T-helper 2 cell treated with Interferon-gamma antibody and Interleukin-4, amounts not matched to agents 5 μg/mL and 100 μg/mL, for 36 hours (primary cell): ENCODE data around the gene UBE2O.

Experiments
- DNase-seq: peaks from one replicate; pipeline ENCODE4 v3.0.0; 2021; ENCODE audit warnings: low spot score
- H3K27ac Mint-ChIP-seq: one replicate; pipeline ENCODE4 v1.8.0; 2021; ENCODE audit warnings: mild to moderate bottlenecking, mixed read lengths
- H3K27me3 Mint-ChIP-seq: one replicate; pipeline ENCODE4 v1.8.0; 2021; ENCODE audit warnings: low read depth, mixed read lengths
- H3K36me3 Mint-ChIP-seq: one replicate; pipeline ENCODE4 v1.8.0; 2021; ENCODE audit warnings: low read depth, mixed read lengths
- H3K4me1 Mint-ChIP-seq: one replicate; pipeline ENCODE4 v1.8.0; 2021; ENCODE audit warnings: low read depth, mixed read lengths
- H3K4me3 Mint-ChIP-seq: one replicate; pipeline ENCODE4 v1.8.0; 2022; ENCODE audit warnings: mild to moderate bottlenecking, moderate library complexity, mixed read lengths
- H3K9me3 Mint-ChIP-seq: one replicate; pipeline ENCODE4 v1.8.0; 2021; ENCODE audit warnings: mixed read lengths

UBE2O gene

DNA sequence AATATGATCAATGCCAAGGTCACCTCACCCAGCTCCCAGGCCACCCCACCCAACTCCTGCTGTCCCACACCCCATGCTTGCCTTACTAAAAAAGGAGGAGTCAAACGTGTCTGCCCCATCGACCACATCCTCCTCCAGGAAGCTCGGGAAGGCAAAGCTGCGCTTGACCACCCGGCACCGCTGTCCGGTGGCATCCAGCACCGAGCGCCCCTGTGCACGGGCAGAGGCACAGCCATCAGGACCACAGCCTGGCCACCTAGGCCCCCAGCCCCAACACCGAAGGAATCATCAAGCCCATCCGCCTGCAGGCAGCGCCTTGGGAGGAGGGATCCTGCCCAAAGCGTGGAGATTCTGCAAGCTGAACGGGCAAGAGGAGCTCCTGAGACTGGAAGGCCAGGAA is 24.6 kb upstream of the UBE2O start:
- DNase-seq, result no peak
- Mint-ChIP-seq H3K9me3 (no peaks in the 10 kb centered on the region), H3K36me3 (peaks cover 20% of the 10 kb centered on the region), H3K27ac (no peak overlapping the region), H3K4me1 (peaks cover 2% of the 10 kb centered on the region), H3K27me3 (no peaks in the 10 kb centered on the region), H3K4me3 (no peak overlapping the region)

DNA sequence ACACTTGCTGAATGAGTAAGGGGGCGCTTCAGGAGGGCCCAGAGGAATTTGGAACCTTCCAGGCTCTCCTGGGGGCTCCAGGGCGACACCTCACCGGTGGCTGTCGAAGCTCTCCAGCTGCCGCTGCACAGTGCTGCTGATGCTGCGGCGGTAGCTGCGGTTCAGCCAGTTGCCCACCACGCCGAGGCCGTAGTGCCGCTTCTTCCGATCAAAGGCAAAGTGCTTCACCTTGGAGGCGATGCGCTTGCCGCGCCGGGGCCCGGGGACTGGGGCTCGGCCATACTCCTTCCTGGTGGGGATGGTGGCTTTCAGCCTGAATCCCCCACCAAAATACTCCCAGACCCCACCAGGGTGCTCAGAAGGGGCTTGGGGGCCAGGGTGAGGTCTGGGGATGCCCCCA is 23.8 kb upstream of the UBE2O start:
- no peak for DNase-seq
- H3K27ac Mint-ChIP-seq, result no peak overlapping the region
- H3K9me3 Mint-ChIP-seq, result no peaks in the 10 kb centered on the region
- peaks cover 2% of the 10 kb centered on the region for H3K4me1 Mint-ChIP-seq
- no peaks in the 10 kb centered on the region for H3K27me3 Mint-ChIP-seq
- peaks cover 21% of the 10 kb centered on the region for H3K36me3 Mint-ChIP-seq
- H3K4me3 Mint-ChIP-seq, result no peak overlapping the region

DNA sequence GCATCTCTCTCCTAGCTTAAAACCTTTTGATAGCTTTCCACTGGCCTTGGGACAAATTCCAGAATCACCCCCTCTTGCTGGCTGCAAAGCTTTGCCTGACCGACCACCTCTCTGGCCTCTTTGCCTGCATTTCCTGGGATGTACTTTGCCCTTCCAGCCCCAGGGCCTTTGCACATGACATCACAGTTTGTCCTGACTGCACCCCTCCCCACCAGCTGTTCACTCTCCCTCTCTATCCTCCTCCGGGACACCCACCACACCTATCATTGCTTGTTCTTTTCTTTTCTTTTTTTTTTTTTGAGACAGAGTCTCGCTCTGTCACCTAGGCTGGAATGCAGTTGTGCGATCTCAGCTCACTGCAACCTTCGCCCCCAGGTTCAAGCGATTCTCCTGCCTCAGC is 22.4 kb upstream of the UBE2O start:
- no peaks in the 10 kb centered on the region for H3K4me1 Mint-ChIP-seq
- H3K27me3 Mint-ChIP-seq, result no peaks in the 10 kb centered on the region
- H3K4me3 Mint-ChIP-seq, result no peak overlapping the region
- H3K9me3 Mint-ChIP-seq, result no peaks in the 10 kb centered on the region
- no peak overlapping the region for H3K27ac Mint-ChIP-seq
- peaks cover 21% of the 10 kb centered on the region for H3K36me3 Mint-ChIP-seq
- no peak for DNase-seq

- Mint-ChIP-seq H3K4me3 (no peak overlapping the region), H3K36me3 (peaks cover 21% of the 10 kb centered on the region), H3K27ac (no peak overlapping the region), H3K27me3 (no peaks in the 10 kb centered on the region), H3K9me3 (no peaks in the 10 kb centered on the region), H3K4me1 (no peaks in the 10 kb centered on the region)
- no peak for DNase-seq
These were observed 21.9 kb upstream of the UBE2O start for GRCh38 chr17:76474894-76475293.

DNA sequence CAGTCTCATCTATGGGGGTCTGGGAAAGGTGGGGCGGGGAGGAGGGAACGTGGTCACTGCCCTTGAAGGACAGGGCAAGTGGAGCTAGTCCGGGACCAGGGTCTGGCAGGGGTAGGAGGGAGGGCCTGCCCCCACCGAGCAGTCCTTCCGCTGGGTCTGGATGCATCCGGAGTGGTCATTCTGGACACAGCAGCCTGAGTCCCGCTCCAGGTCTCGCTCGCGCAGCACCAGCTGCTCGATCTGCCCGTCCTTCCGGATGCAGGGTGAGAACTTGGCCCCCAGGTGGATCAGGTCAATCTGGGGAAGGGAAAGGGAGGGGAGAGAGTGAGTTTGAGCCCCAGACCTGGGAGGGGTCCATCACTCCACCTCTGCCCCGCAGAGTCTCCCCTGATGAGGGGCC is 21.3 kb upstream of the UBE2O start:
- no peak overlapping the region for H3K27ac Mint-ChIP-seq
- peaks cover 19% of the 10 kb centered on the region for H3K36me3 Mint-ChIP-seq
- H3K27me3 Mint-ChIP-seq, result no peaks in the 10 kb centered on the region

GRCh38 chr17:76473541-76473985 is 20.6 kb upstream of the UBE2O start:
- Mint-ChIP-seq H3K4me3 (no peak overlapping the region), H3K36me3 (peaks cover 19% of the 10 kb centered on the region), H3K27ac (no peak overlapping the region), H3K4me1 (no peaks in the 10 kb centered on the region), H3K27me3 (no peaks in the 10 kb centered on the region), H3K9me3 (no peaks in the 10 kb centered on the region)
- DNase-seq, result no peak

More for the DNA sequence above, 21.3 kb upstream of the UBE2O start:
- no peaks in the 10 kb centered on the region for H3K4me1 Mint-ChIP-seq
- no peaks in the 10 kb centered on the region for H3K9me3 Mint-ChIP-seq
- no peak overlapping the region for H3K4me3 Mint-ChIP-seq
- DNase-seq, result no peak

GRCh38 chr17:76472726-76473125 is 19.8 kb upstream of the UBE2O start:
- Mint-ChIP-seq H3K4me3 (no peak overlapping the region), H3K27ac (no peak overlapping the region), H3K27me3 (no peaks in the 10 kb centered on the region), H3K36me3 (peaks cover 14% of the 10 kb centered on the region), H3K9me3 (no peaks in the 10 kb centered on the region), H3K4me1 (no peaks in the 10 kb centered on the region)
- DNase-seq, result no peak

- Mint-ChIP-seq H3K9me3 (no peaks in the 10 kb centered on the region), H3K27me3 (no peaks in the 10 kb centered on the region), H3K36me3 (peaks cover 14% of the 10 kb centered on the region), H3K27ac (no peak overlapping the region), H3K4me3 (no peak overlapping the region), H3K4me1 (no peaks in the 10 kb centered on the region)
- no peak for DNase-seq
These were observed 19.3 kb upstream of the UBE2O start for GRCh38 chr17:76472258-76472645.

DNA sequence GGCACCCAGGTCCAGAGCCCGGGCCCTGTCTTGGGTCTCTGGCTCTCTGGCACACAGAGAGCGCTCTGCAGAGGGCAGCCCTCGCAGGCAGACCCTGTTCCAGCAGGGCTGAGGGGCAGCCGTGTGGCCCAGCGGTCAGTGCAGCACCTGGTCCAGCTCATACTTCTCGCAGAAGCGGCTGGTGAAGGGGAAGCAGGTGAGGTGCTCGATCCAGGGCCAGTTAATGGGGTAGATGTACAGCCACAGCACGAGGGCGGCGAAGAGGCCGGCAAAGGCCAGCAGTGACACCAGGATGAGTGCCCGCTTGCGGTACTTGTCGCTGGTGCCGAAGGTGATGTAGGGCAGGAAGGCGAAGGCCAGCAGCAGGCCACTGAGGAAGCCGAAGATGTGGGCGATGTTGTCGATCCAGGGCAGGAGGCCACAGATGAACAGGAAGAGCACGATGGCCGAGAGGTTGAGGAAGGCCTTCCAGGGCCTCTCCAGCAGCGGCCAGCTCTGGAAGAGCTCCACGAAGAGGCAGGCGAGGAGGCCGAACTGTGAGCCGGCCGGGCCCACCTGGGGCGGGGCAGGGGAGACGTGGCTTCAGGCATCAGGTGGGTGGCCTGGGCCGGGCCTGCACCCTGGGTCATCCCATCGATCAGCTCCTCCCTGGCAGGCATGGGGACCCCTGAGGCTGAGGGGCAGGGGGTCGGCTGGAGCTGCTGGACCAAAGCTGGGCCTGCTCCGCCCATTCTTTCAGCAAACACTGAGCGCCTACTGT is 18.7 kb upstream of the UBE2O start:
- no peak overlapping the region for H3K27ac Mint-ChIP-seq

GRCh38 chr17:76469991-76470739 is 17.2 kb upstream of the UBE2O start:
- Mint-ChIP-seq H3K27ac (no peak overlapping the region), H3K36me3 (peaks cover 13% of the 10 kb centered on the region)

More for the DNA sequence above, 18.7 kb upstream of the UBE2O start:
- H3K36me3 Mint-ChIP-seq, result peaks cover 14% of the 10 kb centered on the region
- H3K9me3 Mint-ChIP-seq, result no peaks in the 10 kb centered on the region
- H3K4me1 Mint-ChIP-seq, result no peaks in the 10 kb centered on the region
- H3K4me3 Mint-ChIP-seq, result no peak overlapping the region
- H3K27me3 Mint-ChIP-seq, result no peaks in the 10 kb centered on the region
- DNase-seq, result no peak

DNA sequence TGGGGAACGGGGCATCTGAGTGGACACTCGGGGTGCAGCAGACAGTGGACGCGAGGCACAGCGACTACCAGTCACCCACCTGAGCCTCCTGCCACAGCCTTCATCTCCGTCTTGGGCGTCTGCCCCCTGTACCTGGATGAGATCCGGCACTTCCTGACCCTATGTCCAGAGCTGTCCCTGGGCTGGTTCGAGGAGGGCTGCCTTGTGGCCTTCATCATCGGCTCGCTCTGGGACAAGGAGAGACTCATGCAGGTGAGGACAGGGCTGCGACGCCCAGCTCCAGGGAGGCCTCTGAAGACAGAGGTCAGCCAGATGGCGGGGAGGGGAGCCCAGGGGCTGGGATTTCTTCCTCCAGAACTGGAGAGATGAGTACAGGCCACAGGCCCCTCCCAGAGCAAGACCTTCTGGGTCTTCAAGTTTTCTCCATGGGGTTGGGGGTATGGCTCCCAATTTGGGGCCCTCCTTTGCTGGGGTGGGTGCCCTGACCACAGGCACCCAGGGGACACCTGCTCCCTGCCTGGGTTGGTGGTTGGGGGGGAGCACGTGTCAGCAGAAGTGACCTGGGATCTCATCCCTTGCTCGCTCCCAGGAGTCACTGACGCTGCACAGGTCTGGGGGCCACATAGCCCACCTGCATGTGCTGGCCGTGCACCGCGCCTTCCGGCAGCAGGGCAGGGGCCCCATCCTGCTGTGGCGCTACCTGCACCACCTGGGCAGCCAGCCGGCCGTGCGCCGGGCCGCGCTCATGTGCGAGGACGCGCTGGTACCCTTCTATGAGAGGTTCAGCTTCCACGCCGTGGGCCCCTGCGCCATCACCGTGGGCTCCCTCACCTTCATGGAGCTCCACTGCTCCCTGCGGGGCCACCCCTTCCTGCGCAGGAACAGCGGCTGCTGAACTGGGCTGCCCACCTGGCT is 16.4 kb upstream of the UBE2O start:
- H3K36me3 Mint-ChIP-seq, result peaks cover 12% of the 10 kb centered on the region
- no peak for DNase-seq
- no peak overlapping the region for H3K27ac Mint-ChIP-seq
- no peak overlapping the region for H3K4me3 Mint-ChIP-seq
- H3K27me3 Mint-ChIP-seq, result no peaks in the 10 kb centered on the region
- peaks cover 5% of the 10 kb centered on the region for H3K4me1 Mint-ChIP-seq
- H3K9me3 Mint-ChIP-seq, result no peaks in the 10 kb centered on the region

More at GRCh38 chr17:76469991-76470739, 17.2 kb upstream of the UBE2O start:
- no peak for DNase-seq
- Mint-ChIP-seq H3K4me3 (no peak overlapping the region), H3K27me3 (no peaks in the 10 kb centered on the region), H3K9me3 (no peaks in the 10 kb centered on the region), H3K4me1 (peaks cover 5% of the 10 kb centered on the region)

GRCh38 chr17:76468634-76469010 is 15.7 kb upstream of the UBE2O start:
- peaks cover 5% of the 10 kb centered on the region for H3K4me1 Mint-ChIP-seq
- no peak for DNase-seq
- H3K36me3 Mint-ChIP-seq, result peaks cover 12% of the 10 kb centered on the region
- no peak overlapping the region for H3K4me3 Mint-ChIP-seq
- H3K27me3 Mint-ChIP-seq, result no peaks in the 10 kb centered on the region
- H3K27ac Mint-ChIP-seq, result no peak overlapping the region
- H3K9me3 Mint-ChIP-seq, result no peaks in the 10 kb centered on the region

DNA sequence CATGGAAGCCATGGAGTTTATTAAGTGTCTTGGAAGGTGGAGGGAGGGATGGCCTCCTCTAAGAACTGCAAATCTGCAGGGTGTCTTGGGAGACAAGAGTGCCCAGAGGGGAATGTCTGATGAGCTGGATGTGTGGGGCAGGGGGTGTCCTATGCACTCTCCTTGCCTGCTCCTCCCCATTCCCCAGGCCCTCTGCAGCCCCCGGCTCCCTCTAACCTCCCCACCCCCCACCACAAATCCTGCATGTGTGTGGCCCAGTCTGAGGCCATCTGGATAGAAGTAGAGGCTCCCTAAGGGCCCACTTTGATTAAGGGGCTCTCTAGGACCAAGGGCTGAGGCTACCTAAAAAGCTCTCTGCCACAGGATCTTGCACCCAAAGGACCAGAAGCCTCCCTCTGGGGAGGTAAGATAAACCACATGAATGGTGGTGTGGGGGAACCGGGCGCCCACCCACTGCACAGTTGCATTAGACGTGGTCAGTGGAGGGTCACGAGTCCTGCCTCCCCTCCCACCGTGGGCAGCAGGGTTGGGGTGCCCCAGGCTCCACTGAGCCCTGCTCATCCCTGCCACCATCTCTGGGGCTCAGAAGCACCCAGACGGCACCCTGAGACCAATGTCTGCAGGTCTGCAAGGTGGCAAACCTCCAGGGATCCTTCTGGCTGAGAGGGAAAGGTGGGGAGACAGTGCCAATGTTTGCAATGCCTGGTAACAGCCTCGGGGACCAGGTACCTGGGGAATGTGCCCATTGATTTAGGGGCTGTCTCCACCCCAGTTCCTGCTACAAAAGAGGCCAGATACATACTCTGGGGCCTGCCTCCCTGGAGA is 15.1 kb upstream of the UBE2O start:
- Mint-ChIP-seq H3K9me3 (no peaks in the 10 kb centered on the region), H3K27me3 (no peaks in the 10 kb centered on the region), H3K36me3 (peaks cover 8% of the 10 kb centered on the region), H3K4me3 (no peak overlapping the region), H3K27ac (no peak overlapping the region), H3K4me1 (peaks cover 5% of the 10 kb centered on the region)
- DNase-seq, result no peak
